ELF-1 (cell line): ENCODE results near the gene CDK2AP2.
A peak's percentile ranks its signal among the peaks of the same experiment; 100 is the strongest.
"Not testable (repeated sequence)": the region's sequence is repeated elsewhere in the genome, so short reads cannot be mapped to it uniquely, and the experiment has no call there.

ENCODE experiments used
- DNase-seq: peaks from one replicate; pipeline ENCODE4 v3.0.0-alpha.2; 2016; ENCODE audit warnings: low read depth, low spot score

Gene CDK2AP2

GRCh38 chr11:67489885-67490726 lies 17.9 kb downstream of the CDK2AP2 start:
- DNase-seq: no peak

GRCh38 chr11:67489203-67489884 lies 18.6 kb downstream of the CDK2AP2 start:
- DNase-seq: no peak

GRCh38 chr11:67486481-67487195 lies 21.3 kb downstream of the CDK2AP2 start:
- DNase-seq: no peak

DNA sequence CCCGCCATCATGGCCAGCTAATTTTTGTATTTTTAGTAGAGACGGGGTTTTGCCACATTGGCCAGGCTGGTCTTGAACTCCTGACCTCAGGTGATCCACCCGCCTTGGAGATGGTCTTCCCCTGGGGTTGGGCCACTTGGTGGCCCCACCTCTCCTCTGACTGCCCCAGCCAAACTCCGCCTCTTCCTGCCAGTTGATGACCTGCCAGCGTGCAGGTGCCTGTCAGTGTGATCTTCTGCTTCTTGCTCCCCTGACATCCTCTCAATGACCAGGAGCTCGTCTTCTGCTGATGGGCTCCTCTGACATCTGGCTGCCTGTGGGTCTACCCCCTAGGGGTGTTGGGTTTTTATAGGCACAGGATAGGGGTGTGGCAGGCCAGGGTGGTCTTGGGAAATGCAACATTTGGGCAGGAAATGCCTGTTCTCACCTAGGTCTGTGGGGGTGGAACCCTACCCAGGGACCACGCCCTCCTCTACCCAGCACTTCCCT lies 22.0 kb downstream of the CDK2AP2 start:
- DNase-seq: not testable (repeated sequence)

DNA sequence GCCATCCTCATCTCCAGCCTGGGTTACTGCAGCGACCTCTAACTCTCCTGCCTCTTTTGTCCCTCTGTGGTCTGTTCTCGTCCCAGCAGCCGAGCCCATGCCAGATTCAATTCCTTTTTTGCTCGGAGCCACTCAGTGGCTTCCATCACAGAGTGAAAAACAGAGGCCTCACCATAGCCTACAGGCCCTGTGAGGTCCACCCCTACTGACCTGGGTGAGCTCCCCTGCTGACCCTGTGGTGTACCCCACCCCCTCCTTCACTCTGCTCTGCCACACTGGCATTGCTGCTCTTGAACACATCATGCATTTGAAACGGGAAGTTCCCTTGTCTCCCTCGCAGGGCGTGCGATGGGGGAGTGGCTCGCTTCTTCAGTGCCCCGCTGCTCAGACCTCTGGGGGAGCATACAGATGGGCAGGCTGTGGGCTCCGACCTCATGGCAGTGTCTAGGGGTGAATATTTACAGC lies 23.1 kb downstream of the CDK2AP2 start:
- DNase-seq: no peak

DNA sequence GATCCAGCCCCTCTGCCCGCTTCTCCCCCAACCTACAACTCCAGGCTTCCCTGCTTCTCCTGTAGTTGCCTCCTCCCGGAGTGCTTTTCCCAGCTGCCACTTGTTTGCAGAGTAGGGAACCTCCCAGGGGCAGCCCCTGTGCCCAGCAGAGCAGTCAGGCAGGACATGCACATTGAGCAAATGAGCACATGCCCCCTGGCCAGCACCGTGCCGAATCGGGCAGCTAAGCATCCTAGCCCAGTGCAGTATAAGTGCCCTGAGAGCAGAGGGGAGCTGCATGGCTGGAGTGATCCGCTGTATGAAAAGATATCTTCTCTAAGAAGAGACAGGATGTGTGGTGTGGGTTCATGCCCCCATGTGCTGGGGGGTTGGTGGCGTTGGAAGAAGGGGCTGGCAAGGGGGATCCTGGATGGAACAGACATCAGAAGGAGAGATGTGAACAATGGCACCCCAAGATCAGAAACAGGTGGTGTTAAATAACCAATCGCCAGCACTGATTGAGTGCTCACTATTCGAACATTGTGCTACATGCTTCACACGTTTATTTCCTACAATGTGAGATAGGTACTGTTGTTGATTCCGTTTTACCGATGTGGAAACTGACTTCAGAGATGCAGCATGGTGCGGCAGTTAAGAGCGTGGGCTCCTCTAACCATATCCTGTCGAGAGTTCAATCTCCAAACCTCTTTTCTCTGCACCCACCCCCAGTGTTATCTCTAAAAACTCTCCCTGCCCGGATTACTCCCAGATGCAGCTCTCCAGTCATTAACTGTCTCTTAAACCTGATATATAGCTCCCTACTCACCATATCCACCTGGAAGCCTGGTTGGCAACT lies 23.9 kb downstream of the CDK2AP2 start:
- DNase-seq: no peak

GRCh38 chr11:67482827-67483798 lies 24.8 kb downstream of the CDK2AP2 start, which contains the start of gene AIP:
Gene AIP (plus strand): TSS chr11:67483026. CDS start chr11:67483159, 133 bp downstream.
- peak; percentile 99 for DNase-seq

DNA sequence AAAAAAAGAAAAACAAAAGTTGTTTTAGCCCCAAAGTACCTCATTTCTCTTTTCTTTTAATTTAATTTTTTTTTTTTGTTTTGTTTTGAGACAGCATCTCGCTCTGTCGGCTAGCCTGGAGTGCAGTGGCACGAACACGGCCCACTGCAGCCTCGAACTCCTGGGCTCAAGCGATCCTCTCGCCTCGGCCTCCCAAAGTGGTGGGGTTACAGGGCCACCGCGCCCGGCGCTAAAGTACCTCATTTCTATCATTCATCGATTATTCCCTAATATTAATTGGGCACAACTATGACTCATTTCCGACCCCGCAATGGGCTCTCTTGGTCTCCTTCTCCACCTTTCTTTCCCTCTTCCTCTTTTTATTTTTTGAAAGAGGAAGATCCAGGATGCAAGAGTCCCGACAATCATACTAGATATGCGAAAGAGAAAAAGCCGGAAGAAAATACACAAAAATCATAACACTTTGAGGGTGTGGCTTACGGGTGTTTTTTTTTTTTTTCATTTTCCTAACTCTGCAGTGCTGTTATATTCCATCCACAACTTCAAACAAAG lies 25.6 kb downstream of the CDK2AP2 start:
- no peak for DNase-seq

DNA sequence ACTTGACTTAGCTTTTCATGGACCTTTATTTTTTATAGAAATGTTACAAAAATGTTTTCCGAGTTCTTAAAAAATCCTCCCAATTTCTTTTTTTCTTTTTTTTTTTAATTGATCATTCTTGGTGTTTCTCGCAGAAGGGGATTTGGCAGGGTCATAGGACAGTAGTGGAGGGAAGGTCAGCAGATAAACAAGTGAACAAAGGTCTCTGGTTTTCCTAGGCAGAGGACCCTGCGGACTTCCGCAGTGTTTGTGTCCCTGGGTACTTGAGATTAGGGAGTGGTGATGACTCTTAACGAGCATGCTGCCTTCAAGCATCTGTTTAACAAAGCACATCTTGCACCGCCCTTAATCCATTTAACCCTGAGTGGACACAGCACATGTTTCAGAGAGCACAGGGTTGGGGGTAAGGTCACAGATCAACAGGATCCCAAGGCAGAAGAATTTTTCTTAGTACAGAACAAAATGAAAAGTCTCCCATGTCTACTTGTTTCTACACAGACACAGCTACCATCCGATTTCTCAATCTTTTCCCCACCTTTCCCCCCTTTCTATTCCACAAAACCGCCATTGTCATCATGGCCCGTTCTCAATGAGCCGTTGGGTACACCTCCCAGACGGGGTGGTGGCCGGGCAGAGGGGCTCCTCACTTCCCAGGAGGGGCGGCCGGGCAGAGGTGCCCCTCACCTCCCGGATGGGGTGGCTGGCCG lies 30.5 kb downstream of the CDK2AP2 start:
- DNase-seq: not testable (repeated sequence)

DNA sequence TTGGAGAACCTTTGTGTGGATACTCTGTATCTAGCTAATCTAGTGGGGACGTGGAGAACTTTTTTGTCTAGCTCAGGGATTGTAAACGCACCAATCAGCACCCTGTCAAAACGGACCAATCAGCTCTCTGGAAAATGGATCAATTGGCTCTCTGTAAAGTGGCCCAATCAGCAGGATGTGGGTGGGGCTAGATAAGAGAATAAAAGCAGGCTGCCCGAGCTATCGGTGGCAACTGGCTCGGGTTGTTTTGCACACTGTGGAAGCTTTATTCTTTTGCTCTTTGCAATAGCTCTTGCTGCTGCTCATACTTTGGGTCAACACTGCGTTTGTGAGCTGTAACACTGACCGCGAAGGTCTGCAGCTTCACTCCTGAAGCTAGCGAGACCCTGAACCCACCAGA lies 31.3 kb downstream of the CDK2AP2 start:
- not testable (repeated sequence) for DNase-seq

GRCh38 chr11:67472882-67473281 lies 35.1 kb downstream of the CDK2AP2 start:
- DNase-seq: no peak

- peak; percentile 22 for DNase-seq
Observed at GRCh38 chr11:67470337-67471002, 37.5 kb downstream of the CDK2AP2 start.

- no peak for DNase-seq
Observed at GRCh38 chr11:67469508-67469811, 38.5 kb downstream of the CDK2AP2 start.

DNA sequence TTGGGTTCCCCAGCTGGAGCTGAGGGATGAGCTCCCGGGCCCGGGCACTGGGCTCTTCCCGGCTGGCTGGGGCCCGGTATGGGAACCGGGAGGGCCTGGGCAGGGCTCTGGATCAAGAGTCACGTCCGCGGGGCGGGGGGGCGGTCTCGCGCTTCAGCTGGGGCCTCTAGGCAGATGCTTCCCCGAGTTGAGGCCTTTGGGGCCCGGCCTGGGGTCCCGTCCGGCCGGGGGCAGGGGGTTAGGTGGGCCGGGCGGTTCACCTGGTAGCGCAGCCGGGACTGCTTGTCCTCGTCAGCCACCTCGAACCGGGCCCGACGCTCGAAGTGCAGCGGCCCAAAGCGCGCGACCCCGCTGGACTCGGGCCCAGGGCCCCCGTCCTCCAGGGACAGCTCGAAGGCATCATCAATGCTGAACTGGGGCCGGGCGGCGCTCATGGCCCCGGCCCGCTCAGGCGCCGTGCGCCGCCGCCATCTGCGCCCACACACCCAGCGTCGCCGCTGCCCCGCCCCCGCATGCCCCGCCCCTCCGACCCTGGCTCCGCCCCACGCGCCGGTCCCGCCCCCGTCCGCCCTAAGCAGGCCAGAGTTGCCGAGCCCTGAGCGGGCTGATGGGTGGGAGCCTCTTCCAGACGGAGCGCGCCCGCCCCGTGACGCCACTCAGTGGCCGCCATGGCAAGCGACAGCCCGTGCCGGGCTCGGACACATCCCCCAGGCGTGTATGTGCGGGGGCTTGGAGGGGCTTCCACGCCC lies 39.0 kb downstream of the CDK2AP2 start, which contains the start of gene TMEM134:
TSS of gene TMEM134 (minus strand) at position 493 of the 749 bp plus-strand sequence. CDS start at position 434, 59 bp downstream.
- DNase-seq: peak; percentile 88

DNA sequence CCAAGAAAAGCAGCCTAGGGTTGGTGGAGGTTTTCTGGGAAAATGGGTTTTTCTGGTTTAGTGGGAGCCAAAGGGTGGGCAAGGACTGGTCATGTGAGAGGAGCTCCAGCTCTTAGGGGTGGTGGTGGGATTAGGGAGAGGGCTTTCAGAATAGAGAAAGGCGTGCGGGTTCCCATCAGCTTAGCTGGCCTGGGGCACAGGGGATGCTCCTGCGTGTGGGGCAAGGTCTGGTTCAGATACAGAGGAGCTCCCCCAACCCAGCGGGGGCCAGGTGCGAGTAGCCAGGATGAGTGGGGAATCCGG lies 39.6 kb downstream of the CDK2AP2 start:
- no peak for DNase-seq

DNA sequence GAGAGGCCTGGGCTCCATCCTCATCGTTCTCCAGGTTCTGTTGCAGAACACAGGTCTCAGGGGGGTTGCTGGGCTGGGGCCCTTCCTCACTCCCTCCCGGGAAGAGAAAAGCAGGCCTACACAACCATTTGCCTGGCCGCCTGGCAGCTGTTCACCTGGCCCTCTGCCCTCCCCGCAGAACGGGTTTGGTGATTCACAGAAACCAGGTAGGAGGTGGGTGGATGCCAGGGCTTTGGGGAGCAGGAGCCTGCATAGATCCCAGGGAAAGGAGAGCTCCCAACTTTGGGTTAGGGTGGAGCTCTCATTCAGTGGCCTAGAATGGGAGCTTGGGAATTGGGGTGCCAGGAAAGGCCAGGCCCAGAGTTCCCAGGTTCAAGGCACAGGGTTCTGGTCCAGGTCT lies 39.9 kb downstream of the CDK2AP2 start:
- DNase-seq: no peak

GRCh38 chr11:67466962-67467771 lies 40.8 kb downstream of the CDK2AP2 start:
- DNase-seq: no peak
